Measurements from ENCODE around the gene RET.

DNA sequence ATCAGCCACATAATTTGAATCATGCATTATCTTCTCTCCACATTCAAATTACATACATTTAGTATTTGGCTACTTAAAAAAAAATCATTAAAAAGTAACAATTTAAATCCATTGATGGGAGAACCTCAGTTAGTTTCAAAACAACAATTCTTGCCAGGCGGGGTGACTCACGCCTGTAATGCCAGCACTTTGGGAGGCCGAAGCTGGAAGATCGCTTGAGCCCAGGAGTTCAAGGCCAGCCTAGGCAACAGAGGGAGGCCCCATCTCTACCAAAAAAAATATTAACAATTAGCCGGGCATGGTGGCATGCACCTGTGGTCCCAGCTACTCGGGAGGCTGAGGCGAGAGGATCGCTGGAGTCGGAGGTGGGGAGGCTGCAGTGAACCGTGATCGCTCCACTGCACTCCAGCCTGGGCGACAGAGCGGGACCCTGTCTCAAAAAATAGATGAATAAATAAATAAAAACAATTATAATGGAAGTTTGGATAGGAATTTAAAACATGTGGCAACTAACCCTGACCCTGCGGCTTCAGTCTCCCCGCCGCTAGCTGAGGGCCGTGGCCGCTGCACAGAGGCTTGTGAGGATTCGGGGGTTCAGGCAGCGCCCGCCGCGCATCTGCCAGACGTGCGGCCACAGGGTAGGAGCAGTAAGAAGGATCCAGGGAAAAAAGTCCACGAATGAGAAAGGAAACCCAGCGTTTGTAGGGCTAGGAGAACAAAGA is 60.3 kb downstream of the RET start:
- TF ChIP-seq, protein P1, sequence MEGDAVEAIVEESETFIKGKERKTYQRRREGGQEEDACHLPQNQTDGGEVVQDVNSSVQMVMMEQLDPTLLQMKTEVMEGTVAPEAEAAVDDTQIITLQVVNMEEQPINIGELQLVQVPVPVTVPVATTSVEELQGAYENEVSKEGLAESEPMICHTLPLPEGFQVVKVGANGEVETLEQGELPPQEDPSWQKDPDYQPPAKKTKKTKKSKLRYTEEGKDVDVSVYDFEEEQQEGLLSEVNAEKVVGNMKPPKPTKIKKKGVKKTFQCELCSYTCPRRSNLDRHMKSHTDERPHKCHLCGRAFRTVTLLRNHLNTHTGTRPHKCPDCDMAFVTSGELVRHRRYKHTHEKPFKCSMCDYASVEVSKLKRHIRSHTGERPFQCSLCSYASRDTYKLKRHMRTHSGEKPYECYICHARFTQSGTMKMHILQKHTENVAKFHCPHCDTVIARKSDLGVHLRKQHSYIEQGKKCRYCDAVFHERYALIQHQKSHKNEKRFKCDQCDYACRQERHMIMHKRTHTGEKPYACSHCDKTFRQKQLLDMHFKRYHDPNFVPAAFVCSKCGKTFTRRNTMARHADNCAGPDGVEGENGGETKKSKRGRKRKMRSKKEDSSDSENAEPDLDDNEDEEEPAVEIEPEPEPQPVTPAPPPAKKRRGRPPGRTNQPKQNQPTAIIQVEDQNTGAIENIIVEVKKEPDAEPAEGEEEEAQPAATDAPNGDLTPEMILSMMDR (IDR thresholded peaks at IDR 0.05; ENCODE audit: insufficient read depth, low read length, poor library complexity, severe bottlenecking), result no peak
- no peak for TF ChIP-seq EZH2phosphoT487 (conservative IDR thresholded peaks at IDR 0.05; ENCODE audit: low read length)

Measured in SU-DHL-6 (cell line).